Endodermal cell (in vitro differentiated cells): ENCODE data around the gene CALML3. TPM values are rescaled to one million over a fixed set of nuclear protein-coding genes. Genes with fewer than 3 reads are reported as not detected.

Experiments used
- DNase-seq: peaks from one replicate; pipeline ENCODE4 v3.0.0-alpha.2; 2017
- H3K27ac ChIP-seq: 2 replicates; pipeline ENCODE4 v1.5.1; 2013; ENCODE audit warnings: mild to moderate bottlenecking, low read depth, low read length, moderate library complexity
- H3K27me3 ChIP-seq: 2 replicates; pipeline ENCODE4 v1.6.1; 2013; ENCODE audit warnings: mild to moderate bottlenecking, low read length, moderate library complexity; ENCODE audit not compliant: insufficient read depth, control insufficient read depth, poor library complexity, severe bottlenecking
- H3K36me3 ChIP-seq: 2 replicates; pipeline ENCODE4 v1.7.0; 2013; ENCODE audit warnings: mild to moderate bottlenecking, low read length, moderate library complexity; ENCODE audit not compliant: control insufficient read depth, insufficient read depth
- H3K4me1 ChIP-seq: one replicate; pipeline ENCODE4 v1.7.0; 2013; ENCODE audit warnings: low read length; ENCODE audit not compliant: control insufficient read depth, insufficient read depth
- H3K4me3 ChIP-seq: 2 replicates; pipeline ENCODE4 v1.5.1; 2013; ENCODE audit warnings: mild to moderate bottlenecking, low read length, moderate library complexity
- H3K9ac ChIP-seq: 2 replicates; pipeline ENCODE4 v1.6.1; 2013; ENCODE audit warnings: mild to moderate bottlenecking, low read length, moderate library complexity; ENCODE audit not compliant: poor library complexity, severe bottlenecking; ENCODE audit errors: extremely low read depth
- H3K9me3 ChIP-seq: 2 replicates; pipeline ENCODE4 v1.6.1; 2013; ENCODE audit warnings: mild to moderate bottlenecking, low read length, moderate library complexity; ENCODE audit not compliant: control insufficient read depth
- H3K27ac Mint-ChIP-seq: 2 replicates; pipeline ENCODE4 v1.8.0; 2020; ENCODE audit warnings: mixed read lengths
- H3K27me3 Mint-ChIP-seq: 2 replicates; pipeline ENCODE4 v1.8.0; 2021; ENCODE audit warnings: mild to moderate bottlenecking, mixed read lengths; ENCODE audit not compliant: insufficient read depth
- H3K36me3 Mint-ChIP-seq: 2 replicates; pipeline ENCODE4 v1.8.0; 2020; ENCODE audit warnings: low read depth, mixed read lengths
- H3K4me1 Mint-ChIP-seq: 2 replicates; pipeline ENCODE4 v1.8.0; 2020; ENCODE audit warnings: mixed read lengths
- H3K4me3 Mint-ChIP-seq: 2 replicates; pipeline ENCODE4 v1.8.0; 2020; ENCODE audit warnings: mild to moderate bottlenecking, moderate library complexity, mixed read lengths
- H3K9me3 Mint-ChIP-seq: 2 replicates; pipeline ENCODE4 v1.8.0; 2020; ENCODE audit warnings: mild to moderate bottlenecking, mixed read lengths
- WGBS, 2 experiments: methylation state at CpG; one replicate each; pipeline versions ENCODE4 v1.1.5 to v1.1.7; 2013; ENCODE audit warnings: missing lambda C conversion rate in 2 of 2, mixed read lengths in 1 of 2; ENCODE audit not compliant: insufficient coverage in 1 of 2, insufficient read length in 1 of 2; 5-methylcytosine and 5-hydroxymethylcytosine counted together
- total RNA-seq, 2 donors: library from RNA; stranded (reverse); fragmentation: NEBNext Ultra II Directional in 1 of 2; extraction: Animal tissue kit (Norgen Biotek cat#: 25700) in 1 of 2; gene quantifications; 2 replicates in 1 of 2; 3 replicates in 1 of 2; pipeline ENCODE4 v1.2.1, GENCODE V29; 2021
- TF ChIP-seq, protein P1 (sequence below): fragments of 200-600 bp; sonication (generic); conservative IDR thresholded peaks from 2 replicates; pipeline ENCODE4 v1.5.0; 2021; ENCODE audit warnings: antibody characterized with exemption, mild to moderate bottlenecking

The CALML3 gene
- total RNA-seq, 2 donors from 2014 or later, result not detected

DNA sequence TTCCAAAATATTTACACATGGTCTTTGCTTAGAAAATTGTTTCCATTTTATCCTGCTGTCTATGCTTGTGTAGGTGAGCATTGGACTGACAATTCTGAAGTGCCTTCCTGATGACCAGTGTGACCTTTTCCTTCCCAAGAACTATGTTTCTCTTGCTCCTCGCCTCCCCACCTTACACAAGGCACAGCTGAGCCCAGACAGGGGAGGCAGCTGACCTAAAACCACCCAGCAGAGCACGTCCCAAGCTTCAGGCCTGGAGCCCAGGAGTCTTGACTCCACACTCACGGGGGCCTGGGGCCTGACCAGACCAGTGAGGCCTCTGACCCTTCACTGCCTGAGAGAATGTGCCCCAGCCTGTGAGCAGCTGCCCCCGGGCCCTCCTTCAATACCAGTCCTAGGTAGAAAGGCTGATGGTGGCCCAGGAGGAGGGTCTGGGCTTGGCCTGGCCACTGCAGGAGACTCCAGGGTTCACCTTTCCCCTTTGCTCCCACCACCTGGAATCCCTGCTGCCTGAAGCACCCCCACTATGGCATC, 32.4 kb upstream of the CALML3 start:
- Histone ChIP-seq H3K4me1 (peaks cover 3% of the 10 kb centered on the region), H3K9ac (no peak overlapping the region), H3K27me3 (no peaks in the 10 kb centered on the region), H3K4me3 (no peak overlapping the region), H3K9me3 (no peaks in the 10 kb centered on the region), H3K27ac (no peak overlapping the region), H3K36me3 (no peaks in the 10 kb centered on the region)
- Mint-ChIP-seq H3K36me3 (no peaks in the 10 kb centered on the region), H3K4me3 (no peak overlapping the region), H3K9me3 (peaks cover 14% of the 10 kb centered on the region), H3K4me1 (peaks cover 34% of the 10 kb centered on the region), H3K27ac (no peak overlapping the region), H3K27me3 (peaks cover 8% of the 10 kb centered on the region)
- 91 to 100% methylated on average over 2 to 4 of the region's 4 CpGs for WGBS, 2 experiments
- TF ChIP-seq, protein P1, sequence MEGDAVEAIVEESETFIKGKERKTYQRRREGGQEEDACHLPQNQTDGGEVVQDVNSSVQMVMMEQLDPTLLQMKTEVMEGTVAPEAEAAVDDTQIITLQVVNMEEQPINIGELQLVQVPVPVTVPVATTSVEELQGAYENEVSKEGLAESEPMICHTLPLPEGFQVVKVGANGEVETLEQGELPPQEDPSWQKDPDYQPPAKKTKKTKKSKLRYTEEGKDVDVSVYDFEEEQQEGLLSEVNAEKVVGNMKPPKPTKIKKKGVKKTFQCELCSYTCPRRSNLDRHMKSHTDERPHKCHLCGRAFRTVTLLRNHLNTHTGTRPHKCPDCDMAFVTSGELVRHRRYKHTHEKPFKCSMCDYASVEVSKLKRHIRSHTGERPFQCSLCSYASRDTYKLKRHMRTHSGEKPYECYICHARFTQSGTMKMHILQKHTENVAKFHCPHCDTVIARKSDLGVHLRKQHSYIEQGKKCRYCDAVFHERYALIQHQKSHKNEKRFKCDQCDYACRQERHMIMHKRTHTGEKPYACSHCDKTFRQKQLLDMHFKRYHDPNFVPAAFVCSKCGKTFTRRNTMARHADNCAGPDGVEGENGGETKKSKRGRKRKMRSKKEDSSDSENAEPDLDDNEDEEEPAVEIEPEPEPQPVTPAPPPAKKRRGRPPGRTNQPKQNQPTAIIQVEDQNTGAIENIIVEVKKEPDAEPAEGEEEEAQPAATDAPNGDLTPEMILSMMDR, result no peak
- no peak for DNase-seq

DNA sequence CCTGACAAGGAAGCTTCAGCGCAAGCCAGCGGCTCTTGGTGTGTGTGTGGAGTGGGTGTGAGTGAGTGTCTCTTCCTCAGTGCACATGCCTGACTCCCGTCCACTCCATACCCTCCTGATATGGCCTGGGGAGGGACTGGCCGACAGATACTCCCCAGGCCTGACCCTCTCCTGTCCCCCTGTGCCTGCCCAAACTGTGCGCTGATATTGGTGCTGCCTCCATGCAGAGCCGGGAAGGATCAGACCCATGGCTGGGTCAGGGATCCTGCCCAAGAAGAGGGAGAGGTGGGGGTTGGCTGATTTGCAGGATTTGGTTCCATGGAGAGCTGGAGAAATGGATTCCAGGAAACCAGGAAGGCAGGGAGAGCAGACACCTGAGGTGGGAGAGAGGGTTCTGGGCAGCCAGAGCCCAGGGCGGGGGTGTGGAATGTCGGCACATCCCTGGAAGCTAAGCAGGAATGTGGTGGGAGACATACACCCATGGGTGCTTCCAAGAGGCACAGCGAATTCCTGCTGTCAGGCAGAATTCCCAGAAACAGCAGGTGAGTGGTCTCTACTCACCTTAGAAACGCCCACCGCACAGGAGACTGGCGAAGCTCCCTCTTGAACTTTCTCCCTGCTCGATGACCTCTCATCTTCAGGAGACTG, 31.7 kb upstream of the CALML3 start:
- H3K36me3 Mint-ChIP-seq, result no peaks in the 10 kb centered on the region
- H3K36me3 ChIP-seq, result no peaks in the 10 kb centered on the region
- no peak overlapping the region for H3K27ac ChIP-seq
- H3K9me3 ChIP-seq, result no peaks in the 10 kb centered on the region
- H3K4me3 ChIP-seq, result no peak overlapping the region
- H3K4me3 Mint-ChIP-seq, result no peak overlapping the region
- H3K9ac ChIP-seq, result no peak overlapping the region
- no peaks in the 10 kb centered on the region for H3K27me3 ChIP-seq
- H3K4me1 ChIP-seq, result peaks cover 3% of the 10 kb centered on the region
- WGBS, 2 experiments, result 93 to 94% methylated on average over 10 to 13 of the region's 13 CpGs
- H3K27me3 Mint-ChIP-seq, result peaks cover 7% of the 10 kb centered on the region
- H3K4me1 Mint-ChIP-seq, result peaks cover 28% of the 10 kb centered on the region
- no peak overlapping the region for H3K27ac Mint-ChIP-seq
- no peak for DNase-seq
- H3K9me3 Mint-ChIP-seq, result peaks cover 14% of the 10 kb centered on the region
- TF ChIP-seq, protein P1, result no peak

DNA sequence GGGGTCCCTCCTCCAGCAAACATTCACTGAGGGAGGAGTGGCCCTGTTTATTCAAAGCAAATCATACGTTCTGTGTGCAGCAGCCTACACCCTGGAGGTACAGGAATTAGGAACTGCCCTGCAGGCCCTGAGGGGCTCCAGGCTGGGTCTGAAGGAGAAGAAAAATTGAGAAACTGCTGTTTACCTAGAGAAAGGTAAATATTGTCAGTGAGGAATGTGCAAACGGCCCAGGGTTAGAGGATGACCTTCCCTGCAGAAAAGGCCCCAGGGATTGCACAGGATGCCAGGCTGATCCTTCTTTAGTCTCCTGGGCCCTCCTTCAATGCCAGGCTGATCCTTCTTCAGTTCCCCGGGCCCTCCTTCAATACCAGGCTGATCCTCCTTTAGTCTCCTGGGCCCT, 31.1 kb upstream of the CALML3 start:
- H3K9me3 ChIP-seq, result no peaks in the 10 kb centered on the region
- H3K4me3 ChIP-seq, result no peak overlapping the region
- H3K4me3 Mint-ChIP-seq, result no peak overlapping the region
- H3K27ac ChIP-seq, result no peak overlapping the region
- no peaks in the 10 kb centered on the region for H3K36me3 ChIP-seq
- 79 to 86% methylated on average over 2 to 3 of the region's 3 CpGs for WGBS, 2 experiments
- H3K27ac Mint-ChIP-seq, result no peak overlapping the region
- peaks cover 22% of the 10 kb centered on the region for H3K4me1 Mint-ChIP-seq
- no peaks in the 10 kb centered on the region for H3K27me3 ChIP-seq
- no peak for DNase-seq
- H3K9me3 Mint-ChIP-seq, result peaks cover 14% of the 10 kb centered on the region
- H3K27me3 Mint-ChIP-seq, result peaks cover 5% of the 10 kb centered on the region
- H3K36me3 Mint-ChIP-seq, result no peaks in the 10 kb centered on the region
- no peak overlapping the region for H3K9ac ChIP-seq
- TF ChIP-seq, protein P1, result no peak
- peaks cover 3% of the 10 kb centered on the region for H3K4me1 ChIP-seq
